HG02981 (cell line): ENCODE results near the gene C1orf53.

ENCODE experiments used
- ATAC-seq: cut with Tn5 transposase; IDR thresholded peaks from one replicate; pipeline ENCODE4 v1.9.1; 2021; ENCODE audit warnings: mild to moderate bottlenecking, moderate library complexity; ENCODE audit not compliant: unreplicated experiment

The C1orf53 gene

GRCh38 chr1:197954718-197955418, 52.4 kb downstream of the C1orf53 start:
- ATAC-seq = no peak

GRCh38 chr1:197955486-197956394, 53.3 kb downstream of the C1orf53 start:
- ATAC-seq = no peak
